ENCODE measurements around the gene CACHD1. TPM values are rescaled to one million over a fixed set of nuclear protein-coding genes. Genes with fewer than 3 reads are reported as not detected.

Gene CACHD1
- total RNA-seq, 1 experiment from 2014 or later, result 3.9 TPM

GRCh38 chr1:64595871-64596515, 126.1 kb downstream of the CACHD1 start:
- BruUV-seq (replicated peaks), result no TSS peak
- no peaks in the 10 kb centered on the region for H3K9me3 Mint-ChIP-seq (ENCODE audit: unreplicated experiment)
- no peaks in the 10 kb centered on the region for H3K36me3 Mint-ChIP-seq (ENCODE audit: insufficient read depth, unreplicated experiment)
- H3K4me3 Mint-ChIP-seq (ENCODE audit: unreplicated experiment), result no peak overlapping the region
- no peak for DNase-seq (ENCODE audit: unreplicated experiment)
- POLR2A ChIA-PET, result interaction anchor here (0.8 kb wide), 1 partner anchor 28 kb away, joined by 3 read pairs; no protein-coding TSS in a partner anchor
- peaks cover 20% of the 10 kb centered on the region for H3K4me1 Mint-ChIP-seq (ENCODE audit: insufficient read depth, unreplicated experiment)
- CTCF ChIA-PET, result interaction anchor here (0.5 to 1.1 kb wide), 6 partner anchors 59 to 1069 kb away, joined by 3 to 4 read pairs (median 3); no protein-coding TSS in a partner anchor
- H3K27me3 Mint-ChIP-seq (ENCODE audit: insufficient read depth, unreplicated experiment), result no peaks in the 10 kb centered on the region
- no peak for TF ChIP-seq CTCF (IDR thresholded peaks at IDR 0.05; ENCODE audit: unreplicated experiment)
- intact Hi-C loops (cut with micrococcal nuclease), result no loop called here
- no peak overlapping the region for H3K27ac Mint-ChIP-seq (ENCODE audit: low read depth, unreplicated experiment)

- Mint-ChIP-seq H3K36me3 (ENCODE audit: insufficient read depth, unreplicated experiment) (no peaks in the 10 kb centered on the region), H3K4me1 (ENCODE audit: insufficient read depth, unreplicated experiment) (peaks cover 20% of the 10 kb centered on the region), H3K27ac (ENCODE audit: low read depth, unreplicated experiment) (no peak overlapping the region), H3K4me3 (ENCODE audit: unreplicated experiment) (no peak overlapping the region), H3K27me3 (ENCODE audit: insufficient read depth, unreplicated experiment) (no peaks in the 10 kb centered on the region), H3K9me3 (ENCODE audit: unreplicated experiment) (no peaks in the 10 kb centered on the region)
- intact Hi-C loops (cut with micrococcal nuclease), result no loop called here
- TF ChIP-seq CTCF (IDR thresholded peaks at IDR 0.05; ENCODE audit: unreplicated experiment), result no peak
- no peak for DNase-seq (ENCODE audit: unreplicated experiment)
- POLR2A ChIA-PET, result no interaction called here
- CTCF ChIA-PET, result interaction anchor here (0.7 to 0.8 kb wide), 2 partner anchors 477 to 1068 kb away, joined by 3 read pairs; no protein-coding TSS in a partner anchor
- BruUV-seq (replicated peaks), result no TSS peak
Measured at GRCh38 chr1:64597113-64597512, 127.2 kb downstream of the CACHD1 start.

GRCh38 chr1:64598100-64598571, 128.2 kb downstream of the CACHD1 start:
- peak overlapping the region; percentile 54 for H3K4me3 Mint-ChIP-seq (ENCODE audit: unreplicated experiment)
- CTCF ChIA-PET, result interaction anchor here (0.7 to 0.8 kb wide), 4 partner anchors 9 to 476 kb away, joined by 3 read pairs; no protein-coding TSS in a partner anchor
- peak; percentile 77 for DNase-seq (ENCODE audit: unreplicated experiment)

More at GRCh38 chr1:64598100-64598571, 128.2 kb downstream of the CACHD1 start:
- no TSS peak for BruUV-seq (replicated peaks)
- no peak for TF ChIP-seq CTCF (IDR thresholded peaks at IDR 0.05; ENCODE audit: unreplicated experiment)
- intact Hi-C loops (cut with micrococcal nuclease), result no loop called here
- H3K27me3 Mint-ChIP-seq (ENCODE audit: insufficient read depth, unreplicated experiment), result no peaks in the 10 kb centered on the region
- POLR2A ChIA-PET, result interaction anchor here (0.9 to 1.4 kb wide), 4 partner anchors 9 to 1051 kb away, joined by 3 to 6 read pairs (median 3); no protein-coding TSS in a partner anchor
- H3K27ac Mint-ChIP-seq (ENCODE audit: low read depth, unreplicated experiment), result peak overlapping the region; percentile 24
- no peaks in the 10 kb centered on the region for H3K36me3 Mint-ChIP-seq (ENCODE audit: insufficient read depth, unreplicated experiment)
- H3K9me3 Mint-ChIP-seq (ENCODE audit: unreplicated experiment), result no peaks in the 10 kb centered on the region
- peaks cover 20% of the 10 kb centered on the region for H3K4me1 Mint-ChIP-seq (ENCODE audit: insufficient read depth, unreplicated experiment)
